Calu3 (cell line): Measurements from ENCODE around the gene KCNJ10. TPM values are rescaled to one million over a fixed set of nuclear protein-coding genes. Genes with fewer than 3 reads are reported as not detected.

Experiments used
- BruUV-seq: library from RNA; stranded (reverse); fragments of 400-500 nt; replicated peaks from 2 replicates; lab custom pipeline; 2021; lab: Mats Ljungman, UMichigan
- CTCF ChIA-PET: fragments of 300-600 bp; sonication (Branson Sonifier 250); formaldehyde crosslinking; loops from one replicate; lab custom pipeline; 2022; ENCODE audit warnings: antibody characterized with exemption; lab: Charles Lee
- DNase-seq: peaks from one replicate; pipeline ENCODE4 v3.0.0; 2022
- H3K27ac Mint-ChIP-seq: one replicate; pipeline ENCODE4 v1.8.0; 2022; ENCODE audit warnings: mixed read lengths; ENCODE audit not compliant: unreplicated experiment
- H3K27me3 Mint-ChIP-seq: one replicate; pipeline ENCODE4 v1.8.0; 2022; ENCODE audit warnings: mixed read lengths; ENCODE audit not compliant: unreplicated experiment
- H3K36me3 Mint-ChIP-seq: one replicate; pipeline ENCODE4 v1.8.0; 2022; ENCODE audit warnings: mild to moderate bottlenecking, moderate library complexity, mixed read lengths; ENCODE audit not compliant: insufficient read depth, unreplicated experiment
- H3K4me1 Mint-ChIP-seq: one replicate; pipeline ENCODE4 v1.8.0; 2022; ENCODE audit warnings: mild to moderate bottlenecking, low read depth, mixed read lengths; ENCODE audit not compliant: unreplicated experiment
- H3K4me3 Mint-ChIP-seq: one replicate; pipeline ENCODE4 v1.8.0; 2022; ENCODE audit warnings: mild to moderate bottlenecking, low read depth, moderate library complexity, mixed read lengths; ENCODE audit not compliant: unreplicated experiment
- H3K9me3 Mint-ChIP-seq: one replicate; pipeline ENCODE4 v1.8.0; 2022; ENCODE audit warnings: low read depth, mixed read lengths; ENCODE audit not compliant: unreplicated experiment
- intact Hi-C: fragments of 100-400 bp; cut with micrococcal nuclease; formaldehyde crosslinking; loops from one replicate; pipeline ENCODE4 v1.10.0; 2022; ENCODE audit not compliant: unreplicated experiment
- total RNA-seq: library from RNA; stranded (reverse); gene quantifications from 2 replicates; pipeline ENCODE4 v1.2.3, GENCODE V29; 2022
- TF ChIP-seq, protein P1 (sequence below): fragments of 200-600 bp; IDR thresholded peaks from one replicate; pipeline ENCODE4 v1.8.0; 2022; ENCODE audit warnings: antibody characterized with exemption; ENCODE audit not compliant: unreplicated experiment

The KCNJ10 gene
- total RNA-seq, 1 experiment from 2014 or later, result not detected

DNA sequence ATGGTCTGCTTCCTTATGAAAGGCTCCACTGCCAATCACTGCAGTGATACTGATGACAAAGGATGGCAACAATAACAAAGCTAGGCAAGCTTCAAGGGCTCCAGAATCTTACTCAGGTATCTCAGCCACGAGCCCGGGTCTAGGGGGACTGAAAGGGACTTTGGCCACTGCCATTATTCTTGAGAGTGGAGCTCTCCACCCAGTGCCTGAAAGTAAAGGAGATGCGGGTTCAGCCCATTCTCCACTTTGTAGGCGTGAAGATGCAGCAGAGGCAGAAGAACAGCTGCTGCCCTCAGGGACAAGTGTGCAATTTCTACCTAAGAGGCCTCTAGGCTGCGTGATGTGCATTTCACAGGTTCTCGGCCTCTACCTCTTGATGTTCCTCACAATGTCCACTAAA lies 84.5 kb downstream of the KCNJ10 start:
- TF ChIP-seq, protein P1, sequence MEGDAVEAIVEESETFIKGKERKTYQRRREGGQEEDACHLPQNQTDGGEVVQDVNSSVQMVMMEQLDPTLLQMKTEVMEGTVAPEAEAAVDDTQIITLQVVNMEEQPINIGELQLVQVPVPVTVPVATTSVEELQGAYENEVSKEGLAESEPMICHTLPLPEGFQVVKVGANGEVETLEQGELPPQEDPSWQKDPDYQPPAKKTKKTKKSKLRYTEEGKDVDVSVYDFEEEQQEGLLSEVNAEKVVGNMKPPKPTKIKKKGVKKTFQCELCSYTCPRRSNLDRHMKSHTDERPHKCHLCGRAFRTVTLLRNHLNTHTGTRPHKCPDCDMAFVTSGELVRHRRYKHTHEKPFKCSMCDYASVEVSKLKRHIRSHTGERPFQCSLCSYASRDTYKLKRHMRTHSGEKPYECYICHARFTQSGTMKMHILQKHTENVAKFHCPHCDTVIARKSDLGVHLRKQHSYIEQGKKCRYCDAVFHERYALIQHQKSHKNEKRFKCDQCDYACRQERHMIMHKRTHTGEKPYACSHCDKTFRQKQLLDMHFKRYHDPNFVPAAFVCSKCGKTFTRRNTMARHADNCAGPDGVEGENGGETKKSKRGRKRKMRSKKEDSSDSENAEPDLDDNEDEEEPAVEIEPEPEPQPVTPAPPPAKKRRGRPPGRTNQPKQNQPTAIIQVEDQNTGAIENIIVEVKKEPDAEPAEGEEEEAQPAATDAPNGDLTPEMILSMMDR, result no peak
- Mint-ChIP-seq H3K27me3 (peaks cover 57% of the 10 kb centered on the region), H3K27ac (no peak overlapping the region), H3K9me3 (no peaks in the 10 kb centered on the region), H3K4me1 (no peaks in the 10 kb centered on the region), H3K36me3 (no peaks in the 10 kb centered on the region), H3K4me3 (no peak overlapping the region)
- CTCF ChIA-PET, result interaction anchor here (0.6 to 1.0 kb wide), 2 partner anchors 26 to 55 kb away, joined by 3 to 5 read pairs; no protein-coding TSS in a partner anchor
- no peak for DNase-seq
- intact Hi-C loops, result no loop called here
- no TSS peak for BruUV-seq

DNA sequence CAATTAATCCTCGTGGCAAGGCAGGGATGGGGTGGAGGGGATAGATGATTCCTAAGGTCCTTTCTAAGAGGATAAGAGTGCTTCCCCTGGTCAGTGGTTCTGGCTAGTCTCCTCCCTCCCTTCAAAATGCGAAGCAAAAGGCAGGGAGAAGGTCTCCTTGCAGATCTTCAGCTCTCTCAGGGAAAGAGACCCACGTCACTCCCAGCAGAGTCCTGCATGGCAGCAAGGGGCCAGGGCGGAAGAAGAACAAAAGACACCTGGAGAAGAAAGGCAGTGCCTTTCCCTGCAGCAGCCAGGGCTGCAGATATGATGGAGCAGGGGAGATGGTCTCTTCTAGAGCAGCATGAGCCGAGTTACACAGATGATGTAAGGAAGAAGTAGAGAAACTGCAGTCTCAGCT lies 86.3 kb downstream of the KCNJ10 start:
- Mint-ChIP-seq H3K27me3 (peaks cover 71% of the 10 kb centered on the region), H3K36me3 (no peaks in the 10 kb centered on the region), H3K9me3 (no peaks in the 10 kb centered on the region), H3K4me1 (no peaks in the 10 kb centered on the region), H3K27ac (no peak overlapping the region), H3K4me3 (no peak overlapping the region)
- DNase-seq, result no peak
- intact Hi-C loops, result no loop called here
- BruUV-seq, result no TSS peak
- TF ChIP-seq, protein P1, result no peak
- CTCF ChIA-PET, result no interaction called here

DNA sequence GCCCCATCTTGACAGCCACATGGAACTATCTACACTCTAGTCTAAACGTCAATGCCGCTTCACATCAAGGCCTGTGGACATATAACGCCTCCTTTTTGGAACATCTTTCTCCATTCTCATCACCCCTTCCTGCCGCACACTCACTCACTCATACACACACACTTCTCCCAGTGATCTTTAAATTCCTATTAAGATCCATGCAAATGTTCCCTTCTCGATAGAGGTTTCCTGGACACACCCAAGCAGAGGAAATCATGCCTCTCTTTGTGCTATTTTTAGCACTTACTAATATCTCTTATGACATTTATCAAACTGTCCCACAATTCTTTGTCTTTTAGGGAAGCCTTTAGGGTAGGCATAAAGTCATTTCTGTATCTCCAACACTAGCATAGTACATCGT lies 87.7 kb downstream of the KCNJ10 start:
- DNase-seq, result no peak
- no peaks in the 10 kb centered on the region for H3K9me3 Mint-ChIP-seq
- no peak overlapping the region for H3K27ac Mint-ChIP-seq
- BruUV-seq, result no TSS peak
- intact Hi-C loops, result no loop called here
- CTCF ChIA-PET, result no interaction called here
- H3K4me3 Mint-ChIP-seq, result no peak overlapping the region
- peaks cover 60% of the 10 kb centered on the region for H3K27me3 Mint-ChIP-seq
- H3K4me1 Mint-ChIP-seq, result no peaks in the 10 kb centered on the region
- TF ChIP-seq, protein P1, result no peak
- H3K36me3 Mint-ChIP-seq, result no peaks in the 10 kb centered on the region

DNA sequence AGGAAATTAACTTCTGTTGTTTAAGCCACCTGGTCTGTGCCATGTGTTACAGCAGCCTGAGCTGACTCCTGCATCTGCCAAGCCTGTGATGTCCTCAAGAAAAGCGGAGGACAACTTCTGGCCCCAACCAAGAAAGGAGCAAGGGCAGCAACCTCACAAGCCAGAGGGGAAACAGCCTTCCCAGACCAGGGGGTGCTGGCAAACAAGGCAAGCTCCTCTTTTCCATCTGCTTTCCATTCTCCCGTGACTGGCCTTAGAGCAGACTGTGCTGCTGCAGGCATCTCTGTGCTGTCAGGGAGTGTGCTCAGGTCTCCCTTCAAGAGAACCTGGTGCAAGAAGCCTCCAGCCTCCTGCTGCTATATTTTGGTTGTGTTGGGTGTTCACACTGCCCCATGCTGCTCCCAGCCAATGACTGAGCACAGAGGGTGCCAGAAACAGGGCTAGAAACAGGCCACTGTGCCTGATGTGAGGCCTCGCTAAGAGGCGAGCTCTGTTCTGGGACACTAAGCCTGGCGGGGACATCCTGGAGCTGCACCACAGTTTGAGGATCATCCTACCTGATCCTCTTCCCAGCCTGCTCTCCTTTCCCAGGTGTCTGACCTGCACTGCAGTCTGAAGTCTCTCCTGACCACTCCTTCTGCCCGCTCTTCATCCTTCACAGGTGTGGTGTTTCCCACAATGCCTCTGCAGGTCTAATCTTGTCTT lies 88.5 kb downstream of the KCNJ10 start:
- DNase-seq, result no peak
- no peaks in the 10 kb centered on the region for H3K9me3 Mint-ChIP-seq
- H3K4me3 Mint-ChIP-seq, result no peak overlapping the region
- no peak overlapping the region for H3K27ac Mint-ChIP-seq
- intact Hi-C loops, result no loop called here
- TF ChIP-seq, protein P1, result no peak
- BruUV-seq, result no TSS peak
- H3K27me3 Mint-ChIP-seq, result peaks cover 57% of the 10 kb centered on the region
- CTCF ChIA-PET, result no interaction called here
- H3K4me1 Mint-ChIP-seq, result no peaks in the 10 kb centered on the region
- H3K36me3 Mint-ChIP-seq, result no peaks in the 10 kb centered on the region
